ENCODE results near the gene ZNF318.

Gene ZNF318

DNA sequence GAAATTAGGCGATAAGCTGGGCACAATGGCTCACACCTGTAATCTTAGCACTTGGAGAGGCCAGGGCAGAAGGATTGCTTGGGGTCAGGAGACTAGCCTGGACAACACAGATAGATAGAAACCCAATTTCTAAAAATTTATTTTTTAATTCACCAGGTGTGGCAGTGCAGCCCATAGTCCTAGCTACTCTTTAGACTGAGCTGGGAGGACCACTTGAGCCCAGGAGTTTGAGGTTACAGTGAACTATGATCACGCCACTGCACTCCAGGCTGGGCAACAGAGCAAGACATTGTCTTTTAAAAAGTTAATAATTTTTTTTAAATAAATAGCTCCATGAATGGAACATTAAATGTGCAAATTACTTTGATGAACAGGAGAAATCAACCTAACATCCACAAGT, 8.2 kb downstream of the ZNF318 start:
- no peak overlapping the region for H3K9ac ChIP-seq (ENCODE audit: low read length)
- no CpG with 5 or more reads among the region's 2 CpGs for WGBS

DNA sequence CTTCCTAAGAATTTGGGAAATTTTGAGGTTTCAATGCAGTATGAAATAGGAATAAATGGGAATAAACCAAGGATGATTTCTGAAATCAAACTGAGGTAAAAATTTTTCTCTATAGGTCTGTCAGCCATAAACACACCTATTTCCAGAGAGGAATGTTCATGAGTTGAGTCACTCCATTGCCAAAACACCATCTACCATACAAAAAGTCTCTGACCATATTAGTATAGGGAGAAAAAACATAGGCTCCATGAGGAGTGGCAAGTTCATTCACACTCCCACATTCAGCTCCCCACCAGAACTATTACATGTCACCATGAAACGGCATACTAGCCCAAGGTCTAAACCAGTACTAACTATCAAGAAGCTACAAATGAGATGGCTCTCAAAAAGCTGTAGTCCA, 9.6 kb downstream of the ZNF318 start:
- Histone ChIP-seq H3K4me3 (ENCODE audit: insufficient read depth in 1 of 2, low read depth in 1 of 2, low read length in 2 of 2) (no peak overlapping the region), H3K14ac (ENCODE audit: low read length in 2 of 2) (no peak overlapping the region), H2BK15ac (ENCODE audit: low read depth, poor library complexity, severe bottlenecking) (no peak overlapping the region), H3K79me1 (replicated peaks; ENCODE audit: low read length, poor library complexity, severe bottlenecking) (peaks cover 14% of the 10 kb centered on the region), H4K91ac (ENCODE audit: low read length) (no peak overlapping the region), H3K36me3 (ENCODE audit: control insufficient read depth in 1 of 2, insufficient read depth in 2 of 2, low read depth in 1 of 2, low read length in 2 of 2) (peaks cover 31 to 89% of the 10 kb centered on the region in 2 experiments), H3K27me3 (ENCODE audit: control insufficient read depth in 1 of 2, insufficient read depth in 1 of 2, low read length in 2 of 2) (no peaks in the 10 kb centered on the region), H3K4me1 (ENCODE audit: control insufficient read depth, insufficient read depth, low read depth, low read length) (no peaks in the 10 kb centered on the region), H2BK5ac (ENCODE audit: low read depth, low read length, poor library complexity, severe bottlenecking) (no peak overlapping the region), H3K4ac (ENCODE audit: low read depth in 1 of 2, low read length in 2 of 2) (no peak overlapping the region), H3K9ac (ENCODE audit: low read length) (no peak overlapping the region), H2BK120ac (ENCODE audit: low read depth, low read length) (no peak overlapping the region), H4K8ac (ENCODE audit: low read length) (no peak overlapping the region), H3K18ac (ENCODE audit: low read depth in 1 of 2, low read length in 2 of 2) (no peak overlapping the region), H2BK12ac (ENCODE audit: low read length in 2 of 2) (no peak overlapping the region), H3K9me3 (ENCODE audit: control insufficient read depth, low read length) (no peaks in the 10 kb centered on the region), H2AFZ (ENCODE audit: low read depth, low read length) (no peak overlapping the region), H3K27ac (ENCODE audit: low read length, poor library complexity, severe bottlenecking) (no peak overlapping the region), H2AK5ac (ENCODE audit: low read length, severe bottlenecking) (no peak overlapping the region), H3K4me2 (ENCODE audit: low read length, poor library complexity, severe bottlenecking) (no peak overlapping the region), H3K23ac (ENCODE audit: low read length in 2 of 2) (no peak overlapping the region)
- WGBS, result 88% methylated on average over 1 of the region's 1 CpG
- DNase-seq, result no peak

More for the DNA sequence above, 8.2 kb downstream of the ZNF318 start:
- Histone ChIP-seq H3K18ac (ENCODE audit: low read depth in 1 of 2, low read length in 2 of 2) (no peak overlapping the region), H2BK5ac (ENCODE audit: low read depth, low read length, poor library complexity, severe bottlenecking) (no peak overlapping the region), H3K27me3 (ENCODE audit: control insufficient read depth in 1 of 2, insufficient read depth in 1 of 2, low read length in 2 of 2) (no peaks in the 10 kb centered on the region), H3K79me1 (replicated peaks; ENCODE audit: low read length, poor library complexity, severe bottlenecking) (peaks cover 17% of the 10 kb centered on the region), H2AFZ (ENCODE audit: low read depth, low read length) (no peak overlapping the region), H3K14ac (ENCODE audit: low read length in 2 of 2) (no peak overlapping the region), H3K4ac (ENCODE audit: low read depth in 1 of 2, low read length in 2 of 2) (no peak overlapping the region), H3K4me2 (ENCODE audit: low read length, poor library complexity, severe bottlenecking) (no peak overlapping the region), H3K4me3 (ENCODE audit: insufficient read depth in 1 of 2, low read depth in 1 of 2, low read length in 2 of 2) (no peak overlapping the region), H3K23ac (ENCODE audit: low read length in 2 of 2) (no peak overlapping the region), H4K8ac (ENCODE audit: low read length) (no peak overlapping the region), H3K4me1 (ENCODE audit: control insufficient read depth, insufficient read depth, low read depth, low read length) (no peaks in the 10 kb centered on the region), H2BK120ac (ENCODE audit: low read depth, low read length) (no peak overlapping the region), H3K9me3 (ENCODE audit: control insufficient read depth, low read length) (no peaks in the 10 kb centered on the region), H3K27ac (ENCODE audit: low read length, poor library complexity, severe bottlenecking) (no peak overlapping the region), H2AK5ac (ENCODE audit: low read length, severe bottlenecking) (no peak overlapping the region), H2BK12ac (ENCODE audit: low read length in 2 of 2) (no peak overlapping the region), H3K36me3 (ENCODE audit: control insufficient read depth in 1 of 2, insufficient read depth in 2 of 2, low read depth in 1 of 2, low read length in 2 of 2) (peaks cover 19 to 81% of the 10 kb centered on the region in 2 experiments), H2BK15ac (ENCODE audit: low read depth, poor library complexity, severe bottlenecking) (no peak overlapping the region), H4K91ac (ENCODE audit: low read length) (no peak overlapping the region)
- DNase-seq, result no peak

DNA sequence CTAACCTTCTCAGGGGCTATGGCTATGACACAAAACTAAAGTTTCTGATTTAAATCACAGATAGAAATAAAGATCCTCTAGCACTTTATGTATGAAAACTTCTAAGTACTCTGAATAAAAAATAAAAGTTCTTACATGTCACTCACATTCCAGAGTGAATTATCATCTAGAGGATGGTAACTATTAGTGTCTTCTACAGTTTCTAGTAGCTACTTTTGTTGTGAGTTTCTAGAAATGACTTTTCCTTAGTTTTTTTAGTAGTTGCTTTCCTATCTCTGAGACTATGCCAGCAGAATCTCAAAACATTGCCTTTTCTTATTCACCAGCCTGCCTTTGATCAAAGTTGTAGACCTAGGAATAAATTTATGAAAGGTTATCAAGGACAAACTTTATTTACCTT, 10.1 kb downstream of the ZNF318 start:
- H3K14ac ChIP-seq (ENCODE audit: low read length in 2 of 2), result no peak overlapping the region
- H3K36me3 ChIP-seq (ENCODE audit: control insufficient read depth in 1 of 2, insufficient read depth in 2 of 2, low read depth in 1 of 2, low read length in 2 of 2), result peaks cover 35 to 89% of the 10 kb centered on the region in 2 experiments
- no peaks in the 10 kb centered on the region for H3K27me3 ChIP-seq (ENCODE audit: control insufficient read depth in 1 of 2, insufficient read depth in 1 of 2, low read length in 2 of 2)
- H3K4me2 ChIP-seq (ENCODE audit: low read length, poor library complexity, severe bottlenecking), result no peak overlapping the region
- no peak overlapping the region for H2BK120ac ChIP-seq (ENCODE audit: low read depth, low read length)
- peaks cover 18% of the 10 kb centered on the region for H3K79me1 ChIP-seq (replicated peaks; ENCODE audit: low read length, poor library complexity, severe bottlenecking)
- no peak overlapping the region for H2BK15ac ChIP-seq (ENCODE audit: low read depth, poor library complexity, severe bottlenecking)
- H3K4me3 ChIP-seq (ENCODE audit: insufficient read depth in 1 of 2, low read depth in 1 of 2, low read length in 2 of 2), result no peak overlapping the region
- no peak overlapping the region for H2BK12ac ChIP-seq (ENCODE audit: low read length in 2 of 2)
- H3K4me1 ChIP-seq (ENCODE audit: control insufficient read depth, insufficient read depth, low read depth, low read length), result no peaks in the 10 kb centered on the region
- H4K8ac ChIP-seq (ENCODE audit: low read length), result no peak overlapping the region
- no peak overlapping the region for H3K23ac ChIP-seq (ENCODE audit: low read length in 2 of 2)
- no peak overlapping the region for H2AFZ ChIP-seq (ENCODE audit: low read depth, low read length)
- H4K91ac ChIP-seq (ENCODE audit: low read length), result no peak overlapping the region
- no peak overlapping the region for H3K18ac ChIP-seq (ENCODE audit: low read depth in 1 of 2, low read length in 2 of 2)
- DNase-seq, result no peak
- no peak overlapping the region for H3K27ac ChIP-seq (ENCODE audit: low read length, poor library complexity, severe bottlenecking)
- H2AK5ac ChIP-seq (ENCODE audit: low read length, severe bottlenecking), result no peak overlapping the region
- H3K9me3 ChIP-seq (ENCODE audit: control insufficient read depth, low read length), result no peaks in the 10 kb centered on the region
- peak overlapping the region; percentile 32 for H3K9ac ChIP-seq (ENCODE audit: low read length)
- no peak overlapping the region for H2BK5ac ChIP-seq (ENCODE audit: low read depth, low read length, poor library complexity, severe bottlenecking)
- H3K4ac ChIP-seq (ENCODE audit: low read depth in 1 of 2, low read length in 2 of 2), result no peak overlapping the region

DNA sequence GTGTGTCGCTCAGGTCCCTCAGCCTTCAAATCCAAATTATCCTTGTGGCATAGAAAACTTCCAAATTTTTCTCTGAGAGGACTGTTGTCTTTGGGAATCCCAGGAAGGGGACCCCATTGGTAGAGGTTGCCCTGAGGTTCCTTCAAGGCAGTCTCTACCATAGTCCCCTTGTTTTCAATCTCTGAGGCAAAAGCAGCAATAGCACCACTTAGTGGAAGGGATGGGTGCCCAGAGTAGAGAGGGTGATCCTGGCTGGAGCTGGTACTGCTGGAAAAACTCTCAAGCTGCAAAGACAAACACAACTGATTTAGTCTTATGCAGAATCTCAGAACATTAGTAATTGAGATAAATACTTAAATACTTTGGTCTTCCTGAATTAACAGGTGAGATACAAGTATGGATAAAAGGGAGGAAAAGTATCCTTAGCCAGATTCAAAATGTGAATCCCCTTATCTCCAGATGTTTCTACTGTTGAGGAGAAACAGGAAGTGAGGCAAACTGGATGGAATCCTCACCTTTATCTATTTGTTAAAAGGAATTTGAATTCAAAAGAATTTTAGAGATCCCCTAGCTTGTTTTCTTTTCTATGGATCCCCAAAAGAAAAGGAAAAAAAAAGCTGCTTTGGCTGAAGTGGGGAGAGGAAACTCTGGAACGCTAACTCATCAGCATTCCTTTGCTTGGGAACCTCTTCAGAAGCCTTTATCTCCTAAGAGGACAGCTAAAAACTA, 13.4 kb downstream of the ZNF318 start:
- no peak overlapping the region for H3K23ac ChIP-seq (ENCODE audit: low read length in 2 of 2)
- H3K4me3 ChIP-seq (ENCODE audit: insufficient read depth in 1 of 2, low read depth in 1 of 2, low read length in 2 of 2), result no peak overlapping the region
- H3K4me2 ChIP-seq (ENCODE audit: low read length, poor library complexity, severe bottlenecking), result no peak overlapping the region

More for the DNA sequence above, 13.4 kb downstream of the ZNF318 start:
- Histone ChIP-seq H3K36me3 (ENCODE audit: control insufficient read depth in 1 of 2, insufficient read depth in 2 of 2, low read depth in 1 of 2, low read length in 2 of 2) (peaks cover 22 to 77% of the 10 kb centered on the region in 2 experiments), H2BK120ac (ENCODE audit: low read depth, low read length) (no peak overlapping the region), H3K4ac (ENCODE audit: low read depth in 1 of 2, low read length in 2 of 2) (no peak overlapping the region), H2AFZ (ENCODE audit: low read depth, low read length) (no peak overlapping the region), H2BK12ac (ENCODE audit: low read length in 2 of 2) (no peak overlapping the region), H3K18ac (ENCODE audit: low read depth in 1 of 2, low read length in 2 of 2) (no peak overlapping the region), H3K27me3 (ENCODE audit: control insufficient read depth in 1 of 2, insufficient read depth in 1 of 2, low read length in 2 of 2) (no peaks in the 10 kb centered on the region), H2BK5ac (ENCODE audit: low read depth, low read length, poor library complexity, severe bottlenecking) (no peak overlapping the region), H3K27ac (ENCODE audit: low read length, poor library complexity, severe bottlenecking) (no peak overlapping the region), H3K4me1 (ENCODE audit: control insufficient read depth, insufficient read depth, low read depth, low read length) (no peaks in the 10 kb centered on the region), H3K79me1 (replicated peaks; ENCODE audit: low read length, poor library complexity, severe bottlenecking) (peaks cover 11% of the 10 kb centered on the region), H3K14ac (ENCODE audit: low read length in 2 of 2) (no peak overlapping the region), H3K9ac (ENCODE audit: low read length) (no peak overlapping the region), H4K8ac (ENCODE audit: low read length) (no peak overlapping the region), H2BK15ac (ENCODE audit: low read depth, poor library complexity, severe bottlenecking) (no peak overlapping the region), H3K9me3 (ENCODE audit: control insufficient read depth, low read length) (no peaks in the 10 kb centered on the region), H4K91ac (ENCODE audit: low read length) (no peak overlapping the region), H2AK5ac (ENCODE audit: low read length, severe bottlenecking) (no peak overlapping the region)
- WGBS, result 100% methylated on average over 1 of the region's 2 CpGs
- DNase-seq, result no peak

All from mesenchymal stem cell (in vitro differentiated cells and primary cell).